HEK293 (cell line): Measurements from ENCODE around the gene NPTX1.

Experiments used
- CTCF ChIA-PET: fragments of 350-600 bp; formaldehyde crosslinking; extraction: SDS; loops from one replicate; lab custom pipeline; 2021; ENCODE audit warnings: antibody characterized with exemption; lab: Yijun Ruan, JAX
- POLR2A ChIA-PET: fragments of 300-600 bp; formaldehyde crosslinking; extraction: SDS; loops from one replicate; lab custom pipeline; 2020; ENCODE audit warnings: antibody characterized with exemption, inconsistent platforms; lab: Yijun Ruan, JAX
- H3K27ac ChIP-seq: fragments of 200-500 bp; sonication (Bioruptor generic); 2 replicates; pipeline ENCODE4 v1.5.1; 2014; ENCODE audit warnings: low read depth, low read length, control low read depth, inconsistent platforms; ENCODE audit errors: extremely low read depth
- H3K36me3 ChIP-seq, 2 experiments: fragments of 200-500 bp in 1 of 2; sonication (Bioruptor generic) in 1 of 2; 1 replicate in 1 of 2; 2 replicates in 1 of 2; pipeline ENCODE4 v1.5.1; 2014 to 2017; ENCODE audit warnings: inconsistent platforms in 2 of 2, low read length in 2 of 2; ENCODE audit not compliant: control insufficient read depth in 2 of 2, insufficient read depth in 1 of 2
- H3K4me1 ChIP-seq: fragments of 200-500 bp; sonication (Bioruptor generic); 2 replicates; pipeline ENCODE4 v1.5.1; 2014; ENCODE audit warnings: mild to moderate bottlenecking, low read length, inconsistent platforms; ENCODE audit not compliant: control insufficient read depth, insufficient read depth
- H3K4me3 ChIP-seq: 2 replicates; pipeline ENCODE4 v1.5.1; 2011; ENCODE audit warnings: low read depth, mild to moderate bottlenecking, control low read depth, low read length, moderate library complexity
- H3K9me3 ChIP-seq: fragments of 200-500 bp; sonication (Bioruptor generic); 2 replicates; pipeline ENCODE4 v1.5.1; 2014; ENCODE audit warnings: low read depth, low read length, inconsistent platforms; ENCODE audit not compliant: control insufficient read depth, insufficient read depth
- OVOL3 ChIP-seq: fragments of 450-650 bp; formaldehyde crosslinking; IDR thresholded peaks from 2 replicates; pipeline ENCODE4 v1.5.1; 2016; ENCODE audit warnings: missing biosample characterization, missing genetic modification characterization
- ZBTB17 ChIP-seq: fragments of 450-650 bp; formaldehyde crosslinking; IDR thresholded peaks from 2 replicates; pipeline ENCODE4 v1.5.1; 2016; ENCODE audit warnings: missing biosample characterization, missing genetic modification characterization
- ZBTB48 ChIP-seq: fragments of 450-650 bp; formaldehyde crosslinking; IDR thresholded peaks from 2 replicates; pipeline ENCODE4 v1.5.1; 2016; ENCODE audit warnings: missing biosample characterization, missing genetic modification characterization
- ZNF133 ChIP-seq: fragments of 450-650 bp; formaldehyde crosslinking; IDR thresholded peaks from 2 replicates; pipeline ENCODE4 v1.5.1; 2016; ENCODE audit warnings: missing biosample characterization, missing genetic modification characterization
- ZNF248 ChIP-seq: fragments of 450-650 bp; formaldehyde crosslinking; IDR thresholded peaks from 2 replicates; pipeline ENCODE4 v1.5.1; 2017; ENCODE audit warnings: missing biosample characterization, missing genetic modification characterization
- ZNF341 ChIP-seq: fragments of 450-650 bp; formaldehyde crosslinking; IDR thresholded peaks from 2 replicates; pipeline ENCODE4; 2016; ENCODE audit warnings: low read depth, missing biosample characterization, missing genetic modification characterization
- ZNF354C ChIP-seq: fragments of 450-650 bp; formaldehyde crosslinking; IDR thresholded peaks from 2 replicates; pipeline ENCODE4 v1.5.1; 2016; ENCODE audit warnings: missing biosample characterization, missing genetic modification characterization, low read depth, borderline replicate concordance
- ZNF366 ChIP-seq: fragments of 450-650 bp; formaldehyde crosslinking; conservative IDR thresholded peaks from 2 replicates; pipeline ENCODE4 v1.5.1; 2016; ENCODE audit warnings: missing biosample characterization, missing genetic modification characterization
- ZNF555 ChIP-seq: fragments of 450-650 bp; formaldehyde crosslinking; conservative IDR thresholded peaks from 2 replicates; pipeline ENCODE4 v1.5.1; 2017; ENCODE audit warnings: missing biosample characterization, mild to moderate bottlenecking, missing genetic modification characterization, inconsistent platforms
- ZNF600 ChIP-seq: fragments of 450-650 bp; formaldehyde crosslinking; IDR thresholded peaks from 2 replicates; pipeline ENCODE4 v1.5.1; 2016; ENCODE audit warnings: missing biosample characterization, missing genetic modification characterization
- ZNF670 ChIP-seq: fragments of 450-650 bp; formaldehyde crosslinking; IDR thresholded peaks from 2 replicates; pipeline ENCODE4 v1.5.1; 2016; ENCODE audit warnings: missing biosample characterization, missing genetic modification characterization, low read depth
- ZNF701 ChIP-seq: fragments of 450-650 bp; formaldehyde crosslinking; IDR thresholded peaks from 2 replicates; pipeline ENCODE4 v1.5.1; 2016; ENCODE audit warnings: missing biosample characterization, missing genetic modification characterization
- ZNF768 ChIP-seq: fragments of 450-650 bp; formaldehyde crosslinking; IDR thresholded peaks from 2 replicates; pipeline ENCODE4 v1.5.1; 2018; ENCODE audit warnings: missing biosample characterization, mild to moderate bottlenecking, missing genetic modification characterization
- ZSCAN16 ChIP-seq: fragments of 450-650 bp; formaldehyde crosslinking; IDR thresholded peaks from 2 replicates; pipeline ENCODE4 v1.5.1; 2016; ENCODE audit warnings: missing biosample characterization, missing genetic modification characterization
- TF ChIP-seq, protein P1 (sequence below): fragments of 450-650 bp; formaldehyde crosslinking; IDR thresholded peaks from 2 replicates; pipeline ENCODE4 v1.5.1; 2016; ENCODE audit warnings: missing biosample characterization, missing genetic modification characterization
- TF ChIP-seq, protein P2 (sequence below): fragments of 450-650 bp; formaldehyde crosslinking; IDR thresholded peaks from 2 replicates; pipeline ENCODE4 v1.5.1; 2017; ENCODE audit warnings: missing biosample characterization, missing genetic modification characterization
- TF ChIP-seq, protein P3 (sequence below): sonication (generic); formaldehyde crosslinking; IDR thresholded peaks from 2 replicates; pipeline ENCODE4 v1.8.1; 2022; ENCODE audit warnings: mild to moderate bottlenecking, moderate library complexity, missing genetic modification reagents
- TF ChIP-seq, protein P4 (sequence below): fragments of 450-650 bp; formaldehyde crosslinking; IDR thresholded peaks from 2 replicates; pipeline ENCODE4 v1.5.1; 2016; ENCODE audit warnings: missing biosample characterization, missing genetic modification characterization
- TF ChIP-seq, protein P5 (sequence below): fragments of 450-650 bp; formaldehyde crosslinking; IDR thresholded peaks from 2 replicates; pipeline ENCODE4 v1.5.1; 2016; ENCODE audit warnings: missing biosample characterization, missing genetic modification characterization
- TF ChIP-seq, protein P6 (sequence below): fragments of 450-650 bp; formaldehyde crosslinking; conservative IDR thresholded peaks from 2 replicates; pipeline ENCODE4 v1.5.1; 2016; ENCODE audit warnings: low read depth, missing biosample characterization, missing genetic modification characterization

The NPTX1 gene

DNA sequence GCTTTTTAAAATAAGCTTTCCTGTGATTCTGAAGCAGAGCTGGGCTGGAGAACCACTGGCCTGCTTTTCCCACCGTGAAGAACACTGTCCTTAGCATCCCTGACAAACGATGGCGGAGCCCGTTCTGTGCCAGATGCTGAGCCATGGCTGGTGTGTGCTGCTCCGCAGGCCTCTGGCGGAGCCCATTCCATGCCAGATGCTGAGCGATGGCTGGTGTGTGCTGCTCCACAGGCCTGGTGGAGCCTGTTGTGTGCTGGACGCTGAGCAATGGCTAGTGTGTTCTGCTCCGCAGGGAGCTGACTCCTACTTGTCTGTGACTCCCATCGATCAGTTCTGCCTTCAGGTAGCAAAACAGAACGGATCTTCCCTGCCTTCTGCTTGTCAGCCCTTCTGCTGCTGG lies 57.2 kb downstream of the NPTX1 start:
- peaks cover 7 to 30% of the 10 kb centered on the region in 2 experiments; a peak in 2 of 3 replicates for H3K36me3 ChIP-seq
- H3K4me1 ChIP-seq, result peaks cover 3% of the 10 kb centered on the region
- TF ChIP-seq ZNF670 (tag by site-specific recombination) (no peak), ZBTB48 (tag by site-specific recombination) (no peak), ZNF133 (tag by site-specific recombination) (no peak), ZNF600 (peak; percentile 74; the same call in 1 of the 2 replicates), OVOL3 (tag by site-specific recombination) (no peak), ZNF354C (tag by site-specific recombination) (no peak), ZBTB17 (tag by site-specific recombination) (peak; percentile 45)
- H3K4me3 ChIP-seq, result no peak overlapping the region
- H3K9me3 ChIP-seq, result no peaks in the 10 kb centered on the region
- no peak overlapping the region for H3K27ac ChIP-seq
- POLR2A ChIA-PET, result interaction anchor here (0.6 to 1.4 kb wide), 3 partner anchors 35 to 687 kb away, joined by 3 to 4 read pairs (median 3); no protein-coding TSS in a partner anchor
- CTCF ChIA-PET, result interaction anchor here (0.6 to 1.6 kb wide), 2 partner anchors 337 to 612 kb away, joined by 4 to 6 read pairs; no protein-coding TSS in a partner anchor

DNA sequence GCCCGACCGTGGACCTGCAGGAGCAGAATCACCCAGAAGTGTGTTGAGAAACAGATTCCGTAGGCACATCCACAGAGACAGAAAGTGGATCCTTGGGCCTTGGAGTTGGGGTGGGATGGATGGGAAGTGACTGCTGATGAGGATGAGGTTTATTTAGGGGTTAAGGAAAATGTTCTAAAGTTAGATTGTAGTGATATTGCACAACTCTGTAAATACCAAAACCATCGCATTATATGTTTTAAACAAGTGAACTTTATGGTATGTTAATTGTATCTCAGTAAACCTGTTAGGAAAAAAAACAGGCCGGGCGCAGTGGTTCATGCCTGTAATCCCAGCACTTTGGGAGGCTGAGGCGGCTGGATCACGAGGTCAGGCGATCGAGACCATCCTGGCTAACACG lies 57.8 kb downstream of the NPTX1 start:
- Histone ChIP-seq H3K4me1 (peaks cover 4% of the 10 kb centered on the region), H3K4me3 (no peak overlapping the region), H3K36me3 (peaks cover 7 to 30% of the 10 kb centered on the region in 2 experiments; a peak in 2 of 3 replicates), H3K27ac (no peak overlapping the region), H3K9me3 (no peaks in the 10 kb centered on the region)
- ChIA-PET POLR2A (interaction anchor here (0.6 kb wide), 1 partner anchor 160 kb away, joined by 3 read pairs; no protein-coding TSS in a partner anchor), CTCF (interaction anchor here (1.6 kb wide), 1 partner anchor 336 kb away, joined by 6 read pairs; no protein-coding TSS in a partner anchor)
- TF ChIP-seq, protein P1, sequence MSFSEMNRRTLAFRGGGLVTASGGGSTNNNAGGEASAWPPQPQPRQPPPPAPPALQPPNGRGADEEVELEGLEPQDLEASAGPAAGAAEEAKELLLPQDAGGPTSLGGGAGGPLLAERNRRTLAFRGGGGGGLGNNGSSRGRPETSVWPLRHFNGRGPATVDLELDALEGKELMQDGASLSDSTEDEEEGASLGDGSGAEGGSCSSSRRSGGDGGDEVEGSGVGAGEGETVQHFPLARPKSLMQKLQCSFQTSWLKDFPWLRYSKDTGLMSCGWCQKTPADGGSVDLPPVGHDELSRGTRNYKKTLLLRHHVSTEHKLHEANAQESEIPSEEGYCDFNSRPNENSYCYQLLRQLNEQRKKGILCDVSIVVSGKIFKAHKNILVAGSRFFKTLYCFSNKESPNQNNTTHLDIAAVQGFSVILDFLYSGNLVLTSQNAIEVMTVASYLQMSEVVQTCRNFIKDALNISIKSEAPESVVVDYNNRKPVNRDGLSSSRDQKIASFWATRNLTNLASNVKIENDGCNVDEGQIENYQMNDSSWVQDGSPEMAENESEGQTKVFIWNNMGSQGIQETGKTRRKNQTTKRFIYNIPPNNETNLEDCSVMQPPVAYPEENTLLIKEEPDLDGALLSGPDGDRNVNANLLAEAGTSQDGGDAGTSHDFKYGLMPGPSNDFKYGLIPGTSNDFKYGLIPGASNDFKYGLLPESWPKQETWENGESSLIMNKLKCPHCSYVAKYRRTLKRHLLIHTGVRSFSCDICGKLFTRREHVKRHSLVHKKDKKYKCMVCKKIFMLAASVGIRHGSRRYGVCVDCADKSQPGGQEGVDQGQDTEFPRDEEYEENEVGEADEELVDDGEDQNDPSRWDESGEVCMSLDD (tag by site-specific recombination), result no peak
- TF ChIP-seq ZSCAN16 (tag by site-specific recombination) (no peak), ZNF555 (no peak), ZNF366 (tag by site-specific recombination) (no peak), ZNF768 (tag by site-specific recombination) (no peak), ZNF341 (no peak), ZNF133 (tag by site-specific recombination) (no peak), ZNF248 (no peak), ZNF701 (no peak)
- TF ChIP-seq, protein P2, sequence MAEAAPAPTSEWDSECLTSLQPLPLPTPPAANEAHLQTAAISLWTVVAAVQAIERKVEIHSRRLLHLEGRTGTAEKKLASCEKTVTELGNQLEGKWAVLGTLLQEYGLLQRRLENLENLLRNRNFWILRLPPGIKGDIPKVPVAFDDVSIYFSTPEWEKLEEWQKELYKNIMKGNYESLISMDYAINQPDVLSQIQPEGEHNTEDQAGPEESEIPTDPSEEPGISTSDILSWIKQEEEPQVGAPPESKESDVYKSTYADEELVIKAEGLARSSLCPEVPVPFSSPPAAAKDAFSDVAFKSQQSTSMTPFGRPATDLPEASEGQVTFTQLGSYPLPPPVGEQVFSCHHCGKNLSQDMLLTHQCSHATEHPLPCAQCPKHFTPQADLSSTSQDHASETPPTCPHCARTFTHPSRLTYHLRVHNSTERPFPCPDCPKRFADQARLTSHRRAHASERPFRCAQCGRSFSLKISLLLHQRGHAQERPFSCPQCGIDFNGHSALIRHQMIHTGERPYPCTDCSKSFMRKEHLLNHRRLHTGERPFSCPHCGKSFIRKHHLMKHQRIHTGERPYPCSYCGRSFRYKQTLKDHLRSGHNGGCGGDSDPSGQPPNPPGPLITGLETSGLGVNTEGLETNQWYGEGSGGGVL (tag by site-specific recombination), result no peak
- TF ChIP-seq, protein P3, sequence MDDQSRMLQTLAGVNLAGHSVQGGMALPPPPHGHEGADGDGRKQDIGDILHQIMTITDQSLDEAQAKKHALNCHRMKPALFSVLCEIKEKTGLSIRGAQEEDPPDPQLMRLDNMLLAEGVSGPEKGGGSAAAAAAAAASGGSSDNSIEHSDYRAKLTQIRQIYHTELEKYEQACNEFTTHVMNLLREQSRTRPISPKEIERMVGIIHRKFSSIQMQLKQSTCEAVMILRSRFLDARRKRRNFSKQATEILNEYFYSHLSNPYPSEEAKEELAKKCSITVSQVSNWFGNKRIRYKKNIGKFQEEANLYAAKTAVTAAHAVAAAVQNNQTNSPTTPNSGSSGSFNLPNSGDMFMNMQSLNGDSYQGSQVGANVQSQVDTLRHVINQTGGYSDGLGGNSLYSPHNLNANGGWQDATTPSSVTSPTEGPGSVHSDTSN, result no peak
- TF ChIP-seq, protein P4, sequence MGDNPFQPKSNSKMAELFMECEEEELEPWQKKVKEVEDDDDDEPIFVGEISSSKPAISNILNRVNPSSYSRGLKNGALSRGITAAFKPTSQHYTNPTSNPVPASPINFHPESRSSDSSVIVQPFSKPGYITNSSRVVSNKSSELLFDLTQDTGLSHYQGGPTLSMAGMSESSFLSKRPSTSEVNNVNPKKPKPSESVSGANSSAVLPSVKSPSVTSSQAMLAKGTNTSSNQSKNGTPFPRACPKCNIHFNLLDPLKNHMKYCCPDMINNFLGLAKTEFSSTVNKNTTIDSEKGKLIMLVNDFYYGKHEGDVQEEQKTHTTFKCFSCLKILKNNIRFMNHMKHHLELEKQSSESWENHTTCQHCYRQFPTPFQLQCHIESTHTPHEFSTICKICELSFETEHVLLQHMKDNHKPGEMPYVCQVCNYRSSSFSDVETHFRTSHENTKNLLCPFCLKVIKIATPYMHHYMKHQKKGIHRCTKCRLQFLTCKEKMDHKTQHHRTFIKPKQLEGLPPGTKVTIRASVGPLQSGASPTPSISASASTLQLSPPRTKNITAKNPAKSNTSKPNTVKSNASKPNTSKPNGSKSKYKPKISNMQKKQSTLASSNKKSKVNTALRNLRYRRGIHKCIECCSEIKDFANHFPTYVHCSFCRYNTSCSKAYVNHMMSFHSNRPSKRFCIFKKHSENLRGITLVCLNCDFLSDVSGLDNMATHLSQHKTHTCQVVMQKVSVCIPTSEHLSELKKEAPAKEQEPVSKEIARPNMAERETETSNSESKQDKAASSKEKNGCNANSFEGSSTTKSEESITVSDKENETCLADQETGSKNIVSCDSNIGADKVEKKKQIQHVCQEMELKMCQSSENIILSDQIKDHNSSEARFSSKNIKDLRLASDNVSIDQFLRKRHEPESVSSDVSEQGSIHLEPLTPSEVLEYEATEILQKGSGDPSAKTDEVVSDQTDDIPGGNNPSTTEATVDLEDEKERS (tag by site-specific recombination), result no peak
- TF ChIP-seq, protein P5, sequence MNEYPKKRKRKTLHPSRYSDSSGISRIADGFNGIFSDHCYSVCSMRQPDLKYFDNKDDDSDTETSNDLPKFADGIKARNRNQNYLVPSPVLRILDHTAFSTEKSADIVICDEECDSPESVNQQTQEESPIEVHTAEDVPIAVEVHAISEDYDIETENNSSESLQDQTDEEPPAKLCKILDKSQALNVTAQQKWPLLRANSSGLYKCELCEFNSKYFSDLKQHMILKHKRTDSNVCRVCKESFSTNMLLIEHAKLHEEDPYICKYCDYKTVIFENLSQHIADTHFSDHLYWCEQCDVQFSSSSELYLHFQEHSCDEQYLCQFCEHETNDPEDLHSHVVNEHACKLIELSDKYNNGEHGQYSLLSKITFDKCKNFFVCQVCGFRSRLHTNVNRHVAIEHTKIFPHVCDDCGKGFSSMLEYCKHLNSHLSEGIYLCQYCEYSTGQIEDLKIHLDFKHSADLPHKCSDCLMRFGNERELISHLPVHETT (tag by site-specific recombination), result no peak
- TF ChIP-seq, protein P6, sequence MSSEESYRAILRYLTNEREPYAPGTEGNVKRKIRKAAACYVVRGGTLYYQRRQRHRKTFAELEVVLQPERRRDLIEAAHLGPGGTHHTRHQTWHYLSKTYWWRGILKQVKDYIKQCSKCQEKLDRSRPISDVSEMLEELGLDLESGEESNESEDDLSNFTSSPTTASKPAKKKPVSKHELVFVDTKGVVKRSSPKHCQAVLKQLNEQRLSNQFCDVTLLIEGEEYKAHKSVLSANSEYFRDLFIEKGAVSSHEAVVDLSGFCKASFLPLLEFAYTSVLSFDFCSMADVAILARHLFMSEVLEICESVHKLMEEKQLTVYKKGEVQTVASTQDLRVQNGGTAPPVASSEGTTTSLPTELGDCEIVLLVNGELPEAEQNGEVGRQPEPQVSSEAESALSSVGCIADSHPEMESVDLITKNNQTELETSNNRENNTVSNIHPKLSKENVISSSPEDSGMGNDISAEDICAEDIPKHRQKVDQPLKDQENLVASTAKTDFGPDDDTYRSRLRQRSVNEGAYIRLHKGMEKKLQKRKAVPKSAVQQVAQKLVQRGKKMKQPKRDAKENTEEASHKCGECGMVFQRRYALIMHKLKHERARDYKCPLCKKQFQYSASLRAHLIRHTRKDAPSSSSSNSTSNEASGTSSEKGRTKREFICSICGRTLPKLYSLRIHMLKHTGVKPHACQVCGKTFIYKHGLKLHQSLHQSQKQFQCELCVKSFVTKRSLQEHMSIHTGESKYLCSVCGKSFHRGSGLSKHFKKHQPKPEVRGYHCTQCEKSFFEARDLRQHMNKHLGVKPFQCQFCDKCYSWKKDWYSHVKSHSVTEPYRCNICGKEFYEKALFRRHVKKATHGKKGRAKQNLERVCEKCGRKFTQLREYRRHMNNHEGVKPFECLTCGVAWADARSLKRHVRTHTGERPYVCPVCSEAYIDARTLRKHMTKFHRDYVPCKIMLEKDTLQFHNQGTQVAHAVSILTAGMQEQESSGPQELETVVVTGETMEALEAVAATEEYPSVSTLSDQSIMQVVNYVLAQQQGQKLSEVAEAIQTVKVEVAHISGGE (tag by site-specific recombination), result no peak
